Inferior parietal cortex (tissue), 1 donor: Measurements from ENCODE around the gene SLC25A34.

Experiments
- DNase-seq: peaks from one replicate; pipeline ENCODE4 v3.0.0-alpha.2; 2016; ENCODE audit errors: extremely low spot score

The SLC25A34 gene

DNA sequence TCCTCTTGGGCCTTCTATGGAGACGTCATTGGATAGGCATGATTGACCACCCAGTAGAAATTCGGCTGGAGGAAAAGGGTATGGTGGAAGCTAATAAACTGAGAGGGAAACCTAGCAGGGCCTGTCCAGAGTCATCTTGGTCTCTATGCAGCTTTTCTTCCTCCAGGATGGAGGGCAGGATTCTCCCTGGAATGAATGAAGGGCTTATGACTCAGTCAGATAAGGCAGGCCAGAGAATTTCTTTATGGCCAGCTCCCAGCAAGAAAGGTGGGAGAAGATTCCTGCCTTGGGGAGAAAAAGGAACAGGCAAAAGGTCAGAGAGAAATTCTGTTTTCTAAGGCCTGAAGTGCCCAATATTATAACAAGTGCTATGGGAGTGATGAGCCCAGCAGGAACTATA is 39.6 kb downstream of the SLC25A34 start:
- DNase-seq, result no peak

DNA sequence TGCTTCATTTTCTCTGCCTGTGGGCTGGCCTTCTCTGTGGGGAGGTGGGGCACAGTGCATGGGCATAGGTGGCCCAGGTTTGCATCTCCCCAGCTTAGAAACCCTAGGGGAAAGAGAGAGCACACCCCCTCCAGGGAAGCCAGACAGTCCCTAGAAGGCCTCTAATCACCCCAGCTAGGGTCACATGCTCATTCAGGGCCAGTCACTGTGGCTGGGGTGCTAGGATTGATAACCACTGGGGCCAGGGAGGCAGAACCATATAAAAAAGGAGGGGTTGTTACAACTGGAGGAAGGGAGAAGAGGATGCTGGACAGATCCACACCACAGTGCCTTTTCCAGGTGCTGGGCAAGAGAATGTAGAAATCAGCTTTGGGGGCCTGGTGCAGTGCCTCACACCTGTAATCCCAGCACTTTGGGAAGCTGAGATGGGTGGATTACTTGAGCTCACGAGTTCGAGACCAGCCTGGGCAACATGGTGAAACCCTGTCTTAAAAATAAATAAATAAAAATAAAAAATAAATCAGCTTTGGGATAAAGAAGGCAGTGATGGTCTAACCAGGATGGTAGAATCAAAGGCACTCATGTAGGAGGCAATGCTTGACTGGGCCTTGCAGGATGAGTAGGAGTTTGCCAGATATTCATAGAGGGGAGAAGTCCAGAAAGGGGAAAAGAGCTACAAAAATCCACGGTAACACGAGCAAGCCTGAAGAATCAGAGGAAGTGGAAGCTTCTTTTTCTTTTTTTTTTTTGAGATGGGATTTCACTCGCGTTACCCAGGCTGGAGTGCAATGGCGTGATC is 42.0 kb downstream of the SLC25A34 start:
- DNase-seq, result no peak

DNA sequence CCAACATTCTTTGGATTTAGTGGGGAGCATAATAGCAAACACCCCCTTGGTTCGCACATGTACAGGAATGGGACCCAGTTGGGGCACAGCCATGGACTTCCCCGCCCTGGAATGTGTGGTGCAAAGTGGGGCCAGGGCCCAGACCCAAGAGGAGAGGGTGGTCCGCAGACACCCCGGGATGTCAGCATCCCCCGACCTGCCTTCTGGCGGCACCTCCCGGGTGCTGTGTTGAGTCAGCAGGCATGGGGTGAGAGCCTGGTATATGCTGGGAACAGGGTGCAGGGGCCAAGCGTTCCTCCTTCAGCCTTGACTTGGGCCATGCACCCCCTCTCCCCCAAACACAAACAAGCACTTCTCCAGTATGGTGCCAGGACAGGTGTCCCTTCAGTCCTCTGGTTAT is 49.6 kb downstream of the SLC25A34 start:
- no peak for DNase-seq

DNA sequence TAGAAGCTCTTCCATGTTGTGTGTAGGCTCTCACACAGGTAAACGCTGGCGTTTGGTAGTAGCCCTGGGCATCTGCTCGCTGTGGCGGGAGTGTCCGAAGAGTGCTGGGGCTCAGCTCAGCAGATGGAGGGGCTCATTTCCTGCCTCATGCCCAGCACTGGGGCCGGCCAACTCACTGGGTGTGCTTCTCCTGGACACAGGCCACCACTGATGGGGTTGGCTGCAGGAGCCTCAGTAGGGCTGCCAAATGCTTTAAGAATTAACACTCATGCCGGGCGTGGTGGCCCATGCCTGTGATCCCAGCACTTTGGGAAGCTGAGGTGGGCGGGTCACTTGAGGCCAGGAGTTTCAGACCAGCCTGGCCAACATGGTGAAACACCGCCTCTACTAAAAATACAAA is 50.5 kb downstream of the SLC25A34 start:
- DNase-seq, result no peak

DNA sequence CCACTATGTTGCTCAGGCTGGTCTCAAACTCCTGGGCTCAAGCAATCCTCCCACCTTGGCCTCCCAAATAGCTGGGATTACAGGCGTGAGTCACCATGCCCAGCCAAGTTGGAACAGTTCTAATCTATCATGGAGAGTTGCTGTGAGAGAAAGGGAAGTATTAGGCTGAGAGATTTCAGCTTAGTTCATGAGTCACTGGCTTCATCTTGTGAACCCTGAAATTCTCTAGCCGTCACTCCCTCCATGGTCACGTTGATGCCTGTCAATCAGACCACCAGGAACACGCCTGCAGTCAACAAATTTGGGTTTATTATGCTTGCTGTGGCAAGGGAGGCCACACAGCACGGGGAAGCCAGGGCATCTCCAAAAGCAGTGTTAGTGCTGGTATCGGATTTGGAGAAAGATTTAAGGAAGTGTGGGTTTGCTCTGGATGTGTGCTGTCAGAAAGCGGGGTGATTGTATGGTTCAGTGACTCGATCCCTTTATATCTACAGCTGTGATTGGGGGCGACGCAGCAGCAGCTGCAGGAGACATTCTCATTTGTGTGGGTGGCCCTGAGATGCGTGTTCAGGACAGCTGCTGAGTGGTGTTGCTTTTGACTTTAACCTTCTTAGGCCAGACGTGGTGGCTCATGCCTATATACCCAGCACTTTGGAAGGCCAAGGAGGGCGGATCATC is 52.7 kb downstream of the SLC25A34 start:
- no peak for DNase-seq
